ENCODE data around the gene JTB.

Gene JTB

GRCh38 chr1:153928245-153928644 is 49.2 kb downstream of the JTB start:
- TF ChIP-seq ISL1 (CRISPR knock-in tag; IDR thresholded peaks at IDR 0.05) (no peak), TOX (CRISPR knock-in tag; IDR thresholded peaks at IDR 0.05; ENCODE audit: borderline replicate concordance) (no peak), ARNTL (CRISPR knock-in tag; IDR thresholded peaks at IDR 0.05; ENCODE audit: borderline replicate concordance, low read depth) (no peak), SNAI2 (CRISPR knock-in tag; IDR thresholded peaks at IDR 0.05) (no peak), ZC3H10 (CRISPR knock-in tag; IDR thresholded peaks at IDR 0.05) (no peak), TCF4 (CRISPR knock-in tag; IDR thresholded peaks at IDR 0.05; ENCODE audit: borderline replicate concordance) (no peak), ZNF8 (CRISPR knock-in tag; IDR thresholded peaks at IDR 0.05) (no peak)
- TF ChIP-seq, protein P1, sequence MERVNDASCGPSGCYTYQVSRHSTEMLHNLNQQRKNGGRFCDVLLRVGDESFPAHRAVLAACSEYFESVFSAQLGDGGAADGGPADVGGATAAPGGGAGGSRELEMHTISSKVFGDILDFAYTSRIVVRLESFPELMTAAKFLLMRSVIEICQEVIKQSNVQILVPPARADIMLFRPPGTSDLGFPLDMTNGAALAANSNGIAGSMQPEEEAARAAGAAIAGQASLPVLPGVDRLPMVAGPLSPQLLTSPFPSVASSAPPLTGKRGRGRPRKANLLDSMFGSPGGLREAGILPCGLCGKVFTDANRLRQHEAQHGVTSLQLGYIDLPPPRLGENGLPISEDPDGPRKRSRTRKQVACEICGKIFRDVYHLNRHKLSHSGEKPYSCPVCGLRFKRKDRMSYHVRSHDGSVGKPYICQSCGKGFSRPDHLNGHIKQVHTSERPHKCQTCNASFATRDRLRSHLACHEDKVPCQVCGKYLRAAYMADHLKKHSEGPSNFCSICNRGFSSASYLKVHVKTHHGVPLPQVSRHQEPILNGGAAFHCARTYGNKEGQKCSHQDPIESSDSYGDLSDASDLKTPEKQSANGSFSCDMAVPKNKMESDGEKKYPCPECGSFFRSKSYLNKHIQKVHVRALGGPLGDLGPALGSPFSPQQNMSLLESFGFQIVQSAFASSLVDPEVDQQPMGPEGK (CRISPR knock-in tag; IDR thresholded peaks at IDR 0.05; ENCODE audit: borderline replicate concordance), result no peak
- TF ChIP-seq, protein P2, sequence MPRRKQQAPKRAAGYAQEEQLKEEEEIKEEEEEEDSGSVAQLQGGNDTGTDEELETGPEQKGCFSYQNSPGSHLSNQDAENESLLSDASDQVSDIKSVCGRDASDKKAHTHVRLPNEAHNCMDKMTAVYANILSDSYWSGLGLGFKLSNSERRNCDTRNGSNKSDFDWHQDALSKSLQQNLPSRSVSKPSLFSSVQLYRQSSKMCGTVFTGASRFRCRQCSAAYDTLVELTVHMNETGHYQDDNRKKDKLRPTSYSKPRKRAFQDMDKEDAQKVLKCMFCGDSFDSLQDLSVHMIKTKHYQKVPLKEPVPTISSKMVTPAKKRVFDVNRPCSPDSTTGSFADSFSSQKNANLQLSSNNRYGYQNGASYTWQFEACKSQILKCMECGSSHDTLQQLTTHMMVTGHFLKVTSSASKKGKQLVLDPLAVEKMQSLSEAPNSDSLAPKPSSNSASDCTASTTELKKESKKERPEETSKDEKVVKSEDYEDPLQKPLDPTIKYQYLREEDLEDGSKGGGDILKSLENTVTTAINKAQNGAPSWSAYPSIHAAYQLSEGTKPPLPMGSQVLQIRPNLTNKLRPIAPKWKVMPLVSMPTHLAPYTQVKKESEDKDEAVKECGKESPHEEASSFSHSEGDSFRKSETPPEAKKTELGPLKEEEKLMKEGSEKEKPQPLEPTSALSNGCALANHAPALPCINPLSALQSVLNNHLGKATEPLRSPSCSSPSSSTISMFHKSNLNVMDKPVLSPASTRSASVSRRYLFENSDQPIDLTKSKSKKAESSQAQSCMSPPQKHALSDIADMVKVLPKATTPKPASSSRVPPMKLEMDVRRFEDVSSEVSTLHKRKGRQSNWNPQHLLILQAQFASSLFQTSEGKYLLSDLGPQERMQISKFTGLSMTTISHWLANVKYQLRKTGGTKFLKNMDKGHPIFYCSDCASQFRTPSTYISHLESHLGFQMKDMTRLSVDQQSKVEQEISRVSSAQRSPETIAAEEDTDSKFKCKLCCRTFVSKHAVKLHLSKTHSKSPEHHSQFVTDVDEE (CRISPR knock-in tag; IDR thresholded peaks at IDR 0.05), result no peak
- no peak for ATAC-seq

DNA sequence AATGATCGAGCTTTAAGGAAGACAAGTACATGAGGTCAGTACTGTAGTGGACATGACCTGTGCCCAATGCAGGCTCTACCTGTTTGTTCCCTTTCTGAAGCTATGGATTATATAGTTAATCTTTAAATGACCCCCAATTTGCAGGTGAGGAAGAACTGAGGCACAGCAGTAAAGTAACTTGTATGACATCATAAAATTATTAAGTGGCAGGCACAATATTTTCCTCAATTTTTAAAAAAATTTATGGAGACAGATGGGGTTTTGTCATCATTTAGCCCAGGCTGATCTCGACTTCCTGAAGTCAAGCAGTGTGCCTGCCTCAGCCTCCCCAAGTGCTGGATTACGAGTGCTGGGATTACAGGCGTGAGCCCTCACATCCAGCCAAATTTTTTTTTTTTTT is 51.1 kb downstream of the JTB start:
- ATAC-seq, result no peak
- TF ChIP-seq RARB (CRISPR knock-in tag; IDR thresholded peaks at IDR 0.05) (no peak), CREB5 (CRISPR knock-in tag; IDR thresholded peaks at IDR 0.05; ENCODE audit: low read depth) (no peak), ZFP3 (CRISPR knock-in tag; IDR thresholded peaks at IDR 0.05) (no peak), ESRRG (CRISPR knock-in tag; IDR thresholded peaks at IDR 0.05) (no peak), ZFP30 (CRISPR knock-in tag; IDR thresholded peaks at IDR 0.05) (no peak), ISL1 (CRISPR knock-in tag; IDR thresholded peaks at IDR 0.05) (no peak)
- TF ChIP-seq, protein P3, sequence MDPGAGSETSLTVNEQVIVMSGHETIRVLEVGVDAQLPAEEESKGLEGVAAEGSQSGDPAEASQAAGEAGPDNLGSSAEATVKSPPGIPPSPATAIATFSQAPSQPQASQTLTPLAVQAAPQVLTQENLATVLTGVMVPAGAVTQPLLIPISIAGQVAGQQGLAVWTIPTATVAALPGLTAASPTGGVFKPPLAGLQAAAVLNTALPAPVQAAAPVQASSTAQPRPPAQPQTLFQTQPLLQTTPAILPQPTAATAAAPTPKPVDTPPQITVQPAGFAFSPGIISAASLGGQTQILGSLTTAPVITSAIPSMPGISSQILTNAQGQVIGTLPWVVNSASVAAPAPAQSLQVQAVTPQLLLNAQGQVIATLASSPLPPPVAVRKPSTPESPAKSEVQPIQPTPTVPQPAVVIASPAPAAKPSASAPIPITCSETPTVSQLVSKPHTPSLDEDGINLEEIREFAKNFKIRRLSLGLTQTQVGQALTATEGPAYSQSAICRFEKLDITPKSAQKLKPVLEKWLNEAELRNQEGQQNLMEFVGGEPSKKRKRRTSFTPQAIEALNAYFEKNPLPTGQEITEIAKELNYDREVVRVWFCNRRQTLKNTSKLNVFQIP (CRISPR knock-in tag; IDR thresholded peaks at IDR 0.05; ENCODE audit: borderline replicate concordance, low read depth), result no peak

Data from SK-N-SH treated with all-trans-retinoic acid at 6 μM for 48 hours (cell line).